GM23338 (cell line): ENCODE data around the gene TASOR. TPM values are rescaled to one million over a fixed set of nuclear protein-coding genes. Genes with fewer than 3 reads are reported as not detected.

Experiments used
- ATAC-seq: fragments of 200-7000 bp; cut with Tn5 transposase; 3 replicates; pipeline ENCODE4 v1.9.1; 2020
- DNase-seq: peaks from one replicate; pipeline ENCODE4 v3.0.0-alpha.2; 2015; ENCODE audit warnings: low spot score
- H2AFZ ChIP-seq: fragments of 200-600 bp; sonication (generic); 2 replicates; pipeline ENCODE4 v1.8.0; 2016; ENCODE audit warnings: antibody characterized with exemption, mild to moderate bottlenecking, moderate library complexity
- H3F3A ChIP-seq: fragments of 200-600 bp; sonication (generic); replicated peaks from 2 replicates; pipeline ENCODE4 v1.8.0; 2017; ENCODE audit warnings: antibody characterized with exemption, mixed run types, low read depth
- H3K27ac ChIP-seq: fragments of 200-600 bp; sonication (generic); 2 replicates; pipeline ENCODE4 v1.6.1; 2016; ENCODE audit warnings: low read depth
- H3K27me3 ChIP-seq: fragments of 200-600 bp; sonication (generic); 2 replicates; pipeline ENCODE4 v1.8.0; 2016; ENCODE audit warnings: mild to moderate bottlenecking, mixed run types, moderate library complexity; ENCODE audit not compliant: insufficient read depth
- H3K36me3 ChIP-seq: fragments of 200-600 bp; sonication (generic); 2 replicates; pipeline ENCODE4 v1.8.0; 2016; ENCODE audit warnings: mild to moderate bottlenecking; ENCODE audit not compliant: insufficient read depth
- H3K4me1 ChIP-seq: fragments of 200-600 bp; sonication (generic); 2 replicates; pipeline ENCODE4 v1.8.0; 2016; ENCODE audit warnings: mild to moderate bottlenecking, moderate library complexity; ENCODE audit not compliant: insufficient read depth
- H3K4me2 ChIP-seq: fragments of 200-600 bp; sonication (generic); 2 replicates; pipeline ENCODE4 v1.7.1; 2017; ENCODE audit warnings: mixed run types
- H3K4me3 ChIP-seq: fragments of 200-600 bp; sonication (generic); 2 replicates; pipeline ENCODE4 v1.6.1; 2016; ENCODE audit warnings: mixed run types
- H3K79me2 ChIP-seq: fragments of 200-600 bp; sonication (generic); replicated peaks from 2 replicates; pipeline ENCODE4 v1.8.0; 2017; ENCODE audit warnings: mild to moderate bottlenecking; ENCODE audit not compliant: insufficient read depth
- H3K9me2 ChIP-seq: fragments of 200-600 bp; sonication (generic); 2 replicates; pipeline ENCODE4 v1.8.0; 2017; ENCODE audit not compliant: insufficient read depth
- H4K20me1 ChIP-seq: fragments of 200-600 bp; sonication (generic); replicated peaks from 2 replicates; pipeline ENCODE4 v1.8.0; 2017; ENCODE audit warnings: mild to moderate bottlenecking; ENCODE audit not compliant: insufficient read depth
- H3K27ac Mint-ChIP-seq: 2 replicates; pipeline ENCODE4 v1.8.0; 2020; ENCODE audit warnings: inconsistent platforms, mild to moderate bottlenecking, moderate library complexity, mixed read lengths
- H3K27me3 Mint-ChIP-seq: 3 replicates; pipeline ENCODE4 v1.8.0; 2022; ENCODE audit warnings: low read depth, mild to moderate bottlenecking, moderate library complexity, mixed read lengths, inconsistent platforms; ENCODE audit not compliant: insufficient read depth, poor library complexity
- H3K36me3 Mint-ChIP-seq: 3 replicates; pipeline ENCODE4 v1.8.0; 2021; ENCODE audit warnings: low read depth, mild to moderate bottlenecking, inconsistent platforms, moderate library complexity, mixed read lengths
- H3K4me1 Mint-ChIP-seq: 3 replicates; pipeline ENCODE4 v1.8.0; 2020; ENCODE audit warnings: mild to moderate bottlenecking, inconsistent platforms, mixed read lengths
- H3K4me3 Mint-ChIP-seq: 3 replicates; pipeline ENCODE4 v1.8.0; 2021; ENCODE audit warnings: moderate library complexity, mild to moderate bottlenecking, inconsistent platforms, mixed read lengths
- H3K9me3 Mint-ChIP-seq: 3 replicates; pipeline ENCODE4 v1.8.0; 2020; ENCODE audit warnings: moderate library complexity, mild to moderate bottlenecking, inconsistent platforms, mixed read lengths
- CREB1 ChIP-seq: fragments of 250-450 bp; sonication (Bioruptor Pico); IDR thresholded peaks from 2 replicates; pipeline ENCODE4 v1.5.0; 2020; ENCODE audit warnings: low read depth, mild to moderate bottlenecking, moderate library complexity
- CTCF ChIP-seq, 2 experiments: fragments of 200-600 bp in 1 of 2; sonication (generic) in 1 of 2; conservative IDR thresholded peaks; 2 replicates each; pipeline versions ENCODE4 v1.5.1 to v1.6.1; 2016 to 2017; ENCODE audit warnings: antibody characterized with exemption in 2 of 2, low read depth in 2 of 2, mild to moderate bottlenecking in 2 of 2, moderate library complexity in 1 of 2
- NANOG ChIP-seq: IDR thresholded peaks from 2 replicates; pipeline ENCODE4 v1.6.1; 2016; ENCODE audit warnings: antibody characterized with exemption, borderline replicate concordance
- POLR2AphosphoS5 ChIP-seq: IDR thresholded peaks from 2 replicates; pipeline ENCODE4 v1.6.1; 2016; ENCODE audit warnings: antibody characterized with exemption, low read depth
- REST ChIP-seq: IDR thresholded peaks from one replicate; pipeline ENCODE4 v1.6.1; 2018; ENCODE audit warnings: antibody characterized with exemption; ENCODE audit not compliant: unreplicated experiment
- STAT1 ChIP-seq: IDR thresholded peaks from one replicate; pipeline ENCODE4 v1.6.1; 2016; ENCODE audit warnings: antibody characterized with exemption; ENCODE audit not compliant: unreplicated experiment
- ZNF114 ChIP-seq: fragments of 250-450 bp; sonication (Bioruptor Pico); IDR thresholded peaks from 2 replicates; pipeline ENCODE4 v1.5.0; 2020; ENCODE audit warnings: mild to moderate bottlenecking, moderate library complexity
- ZNF462 ChIP-seq: fragments of 250-450 bp; sonication (Bioruptor Pico); IDR thresholded peaks from 2 replicates; pipeline ENCODE4 v1.5.0; 2020; ENCODE audit warnings: mild to moderate bottlenecking, moderate library complexity
- long read RNA-seq: library from polyadenylated mRNA; unstranded; transcript quantifications from one replicate; pipeline ENCODE4 v2.0.0, GENCODE V29; 2020; ENCODE audit not compliant: unreplicated experiment
- polyA plus RNA-seq: library from polyadenylated mRNA; unstranded; fragments of >200 nt; fragmentation: Nextera tagmentation; extraction: Ambion mirVana; gene quantifications from 2 replicates; pipeline ENCODE4 v1.2.1, GENCODE V29; 2016
- total RNA-seq: library from RNA; depleted of rRNA; stranded (reverse); fragments of >200 nt; shearing (Covaris generic); gene quantifications from 2 replicates; pipeline ENCODE4 v1.2.3, GENCODE V29; 2014; rRNA removed

The TASOR gene
- 53.6 and 58.6 TPM in 2 replicates for total RNA-seq
- polyA plus RNA-seq = 10.6 and 14.7 TPM in 2 replicates
- long read RNA-seq = 0 reads

GRCh38 chr3:56683122-56683817 is at the start of gene TASOR:
TSS of gene TASOR (minus strand) at chr3:56683265. CDS start at chr3:56683006, 259 bp downstream.
- DNase-seq (peak; percentile 88), ATAC-seq (peak; percentile 83)
- peaks cover 18% of the 10 kb centered on the region for H3K27me3 Mint-ChIP-seq
- Histone ChIP-seq H3K27ac (peak within 1 kb of the TSS; percentile 97), H3F3A (no peaks in the 10 kb centered on the region), H3K36me3 (no peaks in the 10 kb centered on the region), H3K4me1 (peaks cover 16% of the 10 kb centered on the region), H3K4me3 (peak within 1 kb of the TSS; percentile 86), H3K79me2 (peaks cover 31% of the 10 kb centered on the region), H3K9me2 (no peaks in the 10 kb centered on the region), H2AFZ (peak within 1 kb of the TSS; percentile 35; the same call in 1 of the 2 replicates), H3K27me3 (peaks cover 34% of the 10 kb centered on the region), H3K4me2 (peak within 1 kb of the TSS; percentile 87), H4K20me1 (no peaks in the 10 kb centered on the region)
- H3K4me1 Mint-ChIP-seq = peaks cover 33% of the 10 kb centered on the region
- TF ChIP-seq CTCF (conservative IDR thresholded peaks at IDR 0.05; ENCODE audit: low read depth in 2 of 2) = no peak
- peak; percentile 49 for TF ChIP-seq CREB1 (CRISPR knock-in tag)
- peaks cover 13% of the 10 kb centered on the region for H3K9me3 Mint-ChIP-seq
- H3K4me3 Mint-ChIP-seq = peak within 1 kb of the TSS; percentile 89
- peak within 1 kb of the TSS; percentile 96 for H3K27ac Mint-ChIP-seq
- peaks cover 29% of the 10 kb centered on the region for H3K36me3 Mint-ChIP-seq

- DNase-seq = no peak
- Histone ChIP-seq H2AFZ (no peak overlapping the region), H3K36me3 (no peaks in the 10 kb centered on the region), H3K27ac (no peak overlapping the region), H3K4me1 (peaks cover 15% of the 10 kb centered on the region), H3K4me2 (peak overlapping the region; percentile 49), H3F3A (no peaks in the 10 kb centered on the region), H3K79me2 (no peaks in the 10 kb centered on the region), H3K27me3 (no peaks in the 10 kb centered on the region), H3K9me2 (0 out of 2 replicates have a peak, but pooled peaks cover 4% of the 10 kb centered on the region), H4K20me1 (no peaks in the 10 kb centered on the region; the same call in 1 of the 2 replicates), H3K4me3 (no peak overlapping the region)
- Mint-ChIP-seq H3K36me3 (0 out of 3 replicates have a peak, but pooled peaks cover 4% of the 10 kb centered on the region), H3K9me3 (no peaks in the 10 kb centered on the region), H3K27me3 (peaks cover 1% of the 10 kb centered on the region), H3K27ac (no peak overlapping the region; the same call in 1 of the 2 replicates), H3K4me3 (no peak overlapping the region), H3K4me1 (peaks cover 9% of the 10 kb centered on the region)
- ATAC-seq = no peak
- no peak for TF ChIP-seq ZNF114 (CRISPR knock-in tag)
- TF ChIP-seq REST = no peak
- TF ChIP-seq STAT1 = no peak
- no peak for TF ChIP-seq POLR2AphosphoS5
- TF ChIP-seq ZNF462 (CRISPR knock-in tag) = no peak
- no peak for TF ChIP-seq NANOG
Measured at GRCh38 chr3:56732109-56732508, 49.0 kb upstream of the TASOR start.
